ENCODE data around the gene CHCHD6.

CHCHD6 gene

DNA sequence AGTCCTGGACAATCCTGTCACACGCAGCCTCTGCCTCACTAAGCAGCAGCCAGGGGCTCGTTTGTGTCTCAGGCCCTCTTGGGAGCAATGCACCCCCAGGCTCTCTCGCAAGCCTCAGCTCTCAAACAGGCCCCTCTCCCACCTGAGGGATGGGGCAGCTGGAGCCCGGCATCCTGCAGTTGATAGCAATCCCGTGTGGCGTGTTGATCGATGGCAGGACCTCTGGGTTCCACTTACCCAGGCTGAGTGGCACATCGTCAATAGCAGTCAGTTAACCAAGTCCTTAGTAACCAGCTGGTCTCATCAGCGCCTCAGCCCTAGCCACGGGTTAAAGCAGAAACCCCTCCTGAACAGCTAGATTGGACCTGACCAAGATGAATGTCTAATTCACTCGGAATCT, 242.4 kb downstream of the CHCHD6 start:
- DNase-seq: no peak

- DNase-seq: no peak
Measured at GRCh38 chr3:126947429-126947828, 243.4 kb downstream of the CHCHD6 start.

- no peak for DNase-seq
Measured at GRCh38 chr3:126948980-126949535, 245.0 kb downstream of the CHCHD6 start.

GRCh38 chr3:126951561-126951960, 247.5 kb downstream of the CHCHD6 start:
- DNase-seq: no peak

DNA sequence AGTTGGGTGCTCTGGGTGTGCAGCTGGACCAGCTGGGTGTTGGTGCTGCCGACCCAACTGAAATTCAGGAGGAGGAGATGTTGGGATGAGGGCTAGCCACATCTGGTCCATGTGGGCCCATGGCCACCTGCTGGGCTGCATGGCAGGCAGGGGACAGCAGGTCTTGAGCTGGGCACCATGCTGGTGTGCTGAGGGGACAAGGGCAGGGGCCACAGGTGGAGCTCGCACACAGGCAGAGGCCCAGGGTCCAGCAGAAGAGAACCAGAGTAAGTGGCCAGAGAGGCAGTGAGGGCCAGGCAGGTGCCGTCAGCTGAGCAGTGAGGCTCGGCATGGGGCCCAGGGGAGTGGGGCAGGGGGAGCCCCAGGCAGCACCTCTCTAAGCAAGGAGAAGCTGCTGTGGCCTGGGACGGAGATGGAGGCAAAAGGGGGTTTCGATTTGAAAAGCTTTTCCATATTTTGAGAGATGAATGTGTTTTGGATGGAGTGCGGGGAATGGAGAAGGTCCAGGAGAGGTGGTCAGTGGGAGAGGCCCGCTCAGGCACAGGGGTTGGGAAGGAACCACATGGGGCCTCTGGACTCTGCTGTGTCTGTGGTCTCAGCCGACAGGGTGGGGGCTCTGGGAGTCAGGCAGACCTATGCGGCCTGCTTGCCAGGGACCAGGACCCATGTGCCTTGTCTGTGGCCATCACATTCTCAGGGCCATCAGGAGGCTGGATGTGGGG, 248.4 kb downstream of the CHCHD6 start:
- no peak for DNase-seq

DNA sequence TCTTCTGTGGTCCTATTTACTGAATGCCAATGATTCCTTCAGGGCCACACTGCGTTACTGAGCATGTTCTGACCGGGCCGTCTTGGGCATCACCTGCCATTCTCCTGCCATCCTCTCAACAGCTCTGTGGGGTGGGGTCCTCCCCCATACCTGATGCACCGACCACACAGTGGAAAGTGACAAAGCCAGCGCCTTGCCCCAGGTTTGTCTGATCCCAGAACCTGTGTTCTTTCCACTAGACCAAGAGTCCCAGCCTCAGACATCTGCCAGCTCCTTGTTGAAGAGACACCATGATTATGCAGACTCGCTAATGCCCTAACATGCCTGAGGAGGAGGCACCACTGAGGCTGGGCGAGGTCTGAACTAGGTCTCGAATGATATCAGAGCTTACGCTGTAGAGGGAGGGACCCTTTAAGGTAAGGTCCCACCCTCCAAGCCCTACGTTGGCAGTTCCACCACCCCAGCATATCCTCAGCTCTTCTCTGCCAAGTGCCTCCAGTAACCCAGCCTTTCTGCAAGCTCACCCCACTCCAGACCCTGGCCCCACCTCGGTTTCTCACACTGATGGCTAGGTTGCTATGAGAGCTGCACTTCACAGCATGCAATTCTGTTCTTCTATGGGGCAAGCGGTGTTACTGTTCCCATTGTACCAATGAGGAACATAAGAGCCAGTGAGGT, 249.1 kb downstream of the CHCHD6 start:
- no peak for DNase-seq

- DNase-seq: peak in 1 of 2 donors; percentile 5
Measured at GRCh38 chr3:126954141-126954842, 250.3 kb downstream of the CHCHD6 start.

GRCh38 chr3:126955004-126955790, 251.2 kb downstream of the CHCHD6 start:
- no peak for DNase-seq

- no peak for DNase-seq
Measured at GRCh38 chr3:126956361-126956760, 252.3 kb downstream of the CHCHD6 start.

DNA sequence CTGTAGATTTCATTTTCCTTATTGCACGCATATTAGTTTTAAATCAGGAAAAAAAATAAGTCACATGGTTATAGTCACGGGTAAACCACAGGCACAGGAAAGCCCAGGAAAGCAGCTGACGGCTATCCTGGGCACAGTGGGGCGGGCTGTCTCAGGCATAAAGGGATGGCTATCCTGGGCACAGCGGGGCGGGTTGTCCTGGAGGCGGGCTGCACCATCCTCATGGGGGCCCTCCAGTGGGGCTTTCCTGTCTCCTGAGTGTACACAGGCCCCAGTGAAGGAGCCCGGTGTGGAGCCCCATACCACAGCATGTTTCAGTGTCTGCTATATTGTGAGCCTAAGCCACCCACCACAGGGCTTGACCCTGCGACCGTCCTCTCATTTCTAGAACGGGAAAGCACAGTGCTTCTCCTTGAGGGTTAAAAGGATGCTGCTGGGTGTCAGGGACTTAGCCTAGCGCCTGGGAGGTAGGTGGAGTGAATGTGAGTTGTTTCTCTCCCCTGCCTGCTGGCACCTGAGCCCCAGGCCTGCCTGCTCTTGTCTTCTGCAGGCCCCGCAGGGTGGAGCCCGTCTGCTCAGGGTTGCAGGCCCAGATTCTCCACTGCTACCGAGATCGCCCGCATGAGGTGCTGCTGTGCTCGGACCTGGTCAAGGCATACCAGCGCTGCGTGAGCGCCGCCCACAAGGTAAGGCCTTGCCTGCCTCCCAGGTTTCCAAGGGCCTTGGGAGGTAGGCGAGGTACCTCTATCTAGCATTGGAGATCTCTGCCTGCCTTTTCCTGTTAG, 253.0 kb downstream of the CHCHD6 start:
- DNase-seq: no peak

GRCh38 chr3:126957776-126958637, 254.0 kb downstream of the CHCHD6 start:
- no peak for DNase-seq

DNA sequence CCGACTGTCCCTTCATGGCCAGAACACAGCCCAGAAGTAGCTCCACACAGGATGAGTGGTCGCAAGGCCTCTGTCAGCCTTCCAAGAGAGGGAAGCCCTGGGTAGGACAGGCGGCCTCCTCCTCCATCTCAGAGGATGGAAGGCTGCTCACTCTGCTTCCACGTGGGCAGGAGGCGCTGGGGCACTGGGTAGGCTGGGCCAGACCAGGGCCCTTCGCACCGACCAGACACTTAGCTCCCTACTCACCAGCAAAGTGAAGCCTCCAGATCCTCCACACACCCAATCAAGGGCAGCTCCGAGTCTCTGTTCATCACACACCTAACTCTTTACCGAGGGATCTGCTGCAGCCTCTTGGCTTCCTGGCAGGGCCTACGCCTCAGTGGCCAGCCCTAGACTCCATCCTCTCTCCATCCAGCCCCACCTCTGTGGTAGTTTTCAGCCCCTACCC, 254.6 kb downstream of the CHCHD6 start:
- DNase-seq: no peak

GRCh38 chr3:126959136-126959920, 255.3 kb downstream of the CHCHD6 start:
- no peak for DNase-seq

GRCh38 chr3:126959921-126960603, 256.0 kb downstream of the CHCHD6 start:
- no peak for DNase-seq

DNA sequence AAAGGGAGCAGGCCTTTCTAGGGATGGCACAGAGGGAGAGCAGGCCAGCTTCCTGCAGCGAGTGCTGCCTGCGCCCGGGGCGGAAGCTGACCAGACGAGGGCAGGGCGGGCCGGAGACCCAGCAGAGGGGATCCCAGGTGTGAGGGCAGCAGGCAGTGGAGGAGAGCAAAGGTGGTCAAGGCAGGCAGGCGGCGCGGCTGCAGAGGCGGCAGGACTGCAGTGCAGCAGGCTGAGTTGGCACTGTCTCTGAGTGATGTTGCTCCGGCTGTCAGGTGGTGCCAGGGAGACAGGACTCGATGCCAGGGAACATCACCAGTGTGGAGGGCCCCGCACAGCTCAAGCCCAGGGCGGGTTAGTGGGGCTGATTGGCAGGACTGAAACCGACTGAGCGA, 256.6 kb downstream of the CHCHD6 start:
- DNase-seq: no peak

DNA sequence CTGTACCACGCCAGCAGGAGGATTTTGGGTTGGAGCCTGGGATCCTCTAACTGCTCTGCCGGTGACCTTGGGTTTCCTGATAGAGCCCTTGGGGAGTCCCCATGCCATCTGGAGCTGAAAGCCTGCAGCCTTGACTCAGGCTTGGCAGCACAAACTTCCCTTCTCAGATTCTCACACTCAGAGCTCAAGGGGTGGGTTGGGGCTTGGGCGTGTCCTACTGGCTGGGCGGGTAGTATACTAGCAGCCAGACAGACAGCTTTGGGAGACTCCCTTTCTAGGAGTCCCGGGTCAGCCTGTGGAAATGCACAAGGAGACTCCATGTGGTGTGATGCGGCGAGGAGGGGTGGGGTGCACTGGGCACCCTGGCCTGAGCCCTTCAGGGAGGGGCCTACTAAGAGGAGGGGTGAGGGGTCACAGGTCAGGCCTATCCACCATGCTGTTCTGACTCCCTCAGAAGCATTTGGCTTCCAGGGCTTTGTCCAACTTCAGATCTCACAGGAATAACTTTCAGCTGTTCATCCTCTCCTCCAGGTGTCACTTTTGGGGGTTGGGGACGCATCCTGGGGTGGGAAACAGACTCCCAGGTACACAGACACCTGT, 257.3 kb downstream of the CHCHD6 start:
- DNase-seq: no peak

- DNase-seq: no peak
Measured at GRCh38 chr3:126961791-126962461, 257.9 kb downstream of the CHCHD6 start.

DNA sequence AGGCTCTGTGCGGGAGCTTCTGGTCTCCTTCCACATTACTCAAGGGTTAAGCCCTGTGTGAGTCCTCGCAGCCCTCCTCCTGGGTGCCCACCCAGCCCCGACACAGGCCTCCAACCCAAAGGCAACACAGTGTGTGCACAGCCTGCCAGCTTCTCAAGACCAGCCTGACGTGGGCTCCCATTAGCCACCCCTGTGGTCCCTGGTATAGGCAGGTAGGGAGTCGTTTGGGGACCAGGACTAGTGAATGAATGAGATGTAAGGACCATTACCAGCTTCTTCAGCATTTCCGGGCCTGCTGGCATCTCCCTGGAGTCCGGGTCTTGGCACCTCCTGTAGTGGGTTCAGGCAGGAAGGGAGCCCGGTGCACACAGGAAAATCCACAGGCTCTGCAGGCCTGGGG, 258.7 kb downstream of the CHCHD6 start:
- no peak for DNase-seq

Measured in stimulated activated CD4-positive, alpha-beta T cell treated with anti-CD3 and anti-CD28 coated beads, Interleukin-2, amount 100 ng/mL, for 48 hours (primary cell).